Fibroblast of the aortic adventitia (primary cell): ENCODE data around the gene BPIFB1. TPM values are rescaled to one million over a fixed set of nuclear protein-coding genes. Genes with fewer than 3 reads are reported as not detected.

Experiments used
- DNase-seq: peaks from one replicate; pipeline ENCODE4 v3.0.0-alpha.2; 2010; ENCODE audit warnings: low read depth
- H3K4me3 ChIP-seq: 2 replicates; pipeline ENCODE4 v1.5.1; 2011; ENCODE audit warnings: low read depth, mild to moderate bottlenecking, control low read depth, low read length, moderate library complexity
- CTCF ChIP-seq: IDR thresholded peaks from 2 replicates; pipeline ENCODE4 v1.5.1; 2011; ENCODE audit warnings: mild to moderate bottlenecking, low read length, control low read depth, inconsistent platforms; ENCODE audit not compliant: insufficient read depth
- total RNA-seq: library from RNA; depleted of rRNA; stranded (reverse); fragments of >200 nt; gene quantifications from 2 replicates; pipeline ENCODE4 v1.2.3, GENCODE V29; 2012; ENCODE audit warnings: low replicate concordance

BPIFB1 gene
- total RNA-seq, 1 donor = not detected

DNA sequence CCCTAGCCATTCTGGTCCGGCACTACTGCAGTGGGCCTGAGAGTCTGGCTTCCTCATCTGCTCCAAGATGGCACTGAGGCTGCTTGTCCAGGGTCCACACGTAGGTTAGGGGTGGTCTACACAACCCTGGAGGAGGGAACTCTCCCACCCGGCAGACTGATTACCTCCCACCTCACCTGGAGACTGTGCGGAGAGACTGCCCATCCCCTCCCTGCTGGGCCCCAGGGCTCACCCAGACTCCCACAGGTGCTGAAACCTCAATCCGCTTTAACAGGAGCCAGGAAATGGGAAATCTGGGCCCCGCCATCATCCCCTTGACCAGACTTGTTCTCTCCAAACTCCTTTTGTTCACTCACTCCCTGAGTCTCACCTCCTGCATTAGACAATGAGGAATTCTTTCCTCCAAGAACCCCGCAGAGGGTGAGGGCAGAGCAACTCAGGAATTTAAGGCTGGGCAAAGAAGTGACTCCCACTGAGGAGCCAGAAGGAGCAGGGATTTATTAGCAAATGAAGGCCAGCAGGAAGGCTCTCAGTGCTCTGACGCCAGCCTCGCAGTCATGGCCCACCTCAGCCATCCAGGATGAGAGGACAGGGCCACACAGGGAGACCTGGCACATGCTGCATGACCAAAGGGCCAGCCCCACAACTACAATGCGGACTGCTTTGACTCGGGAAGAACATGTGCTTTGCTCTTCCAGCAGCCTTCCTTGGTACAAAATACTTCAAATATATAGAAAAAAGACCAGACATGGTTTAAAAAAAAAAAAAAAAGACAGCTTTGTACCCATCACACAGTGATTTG is 65.3 kb downstream of the BPIFB1 start:
- H3K4me3 ChIP-seq = no peak overlapping the region
- no peak for DNase-seq
- no peak for TF ChIP-seq CTCF

DNA sequence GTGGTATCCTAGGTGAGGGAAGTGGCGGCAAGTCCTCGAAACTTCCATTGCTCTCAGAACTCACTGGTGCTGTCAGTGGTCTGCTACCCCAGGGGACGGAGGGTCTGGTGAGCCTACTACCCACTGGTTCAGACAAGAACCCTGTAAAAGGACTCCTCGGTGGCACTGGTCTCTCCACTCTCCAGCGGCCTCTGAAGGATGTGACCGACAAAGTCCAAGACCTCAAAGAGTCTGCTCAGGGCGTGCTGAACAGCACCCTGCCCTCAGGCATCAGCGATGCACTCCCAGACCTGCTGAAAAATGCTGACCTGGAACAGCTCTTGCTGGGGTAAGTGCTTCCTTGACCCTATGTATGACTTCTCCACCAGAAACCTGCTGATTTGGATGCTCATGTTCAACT is 66.5 kb downstream of the BPIFB1 start:
- no peak overlapping the region for H3K4me3 ChIP-seq
- no peak for TF ChIP-seq CTCF
- DNase-seq = no peak

GRCh38 chr20:33351696-33352095 is 68.7 kb downstream of the BPIFB1 start:
- H3K4me3 ChIP-seq = no peak overlapping the region
- no peak for TF ChIP-seq CTCF
- DNase-seq = no peak

DNA sequence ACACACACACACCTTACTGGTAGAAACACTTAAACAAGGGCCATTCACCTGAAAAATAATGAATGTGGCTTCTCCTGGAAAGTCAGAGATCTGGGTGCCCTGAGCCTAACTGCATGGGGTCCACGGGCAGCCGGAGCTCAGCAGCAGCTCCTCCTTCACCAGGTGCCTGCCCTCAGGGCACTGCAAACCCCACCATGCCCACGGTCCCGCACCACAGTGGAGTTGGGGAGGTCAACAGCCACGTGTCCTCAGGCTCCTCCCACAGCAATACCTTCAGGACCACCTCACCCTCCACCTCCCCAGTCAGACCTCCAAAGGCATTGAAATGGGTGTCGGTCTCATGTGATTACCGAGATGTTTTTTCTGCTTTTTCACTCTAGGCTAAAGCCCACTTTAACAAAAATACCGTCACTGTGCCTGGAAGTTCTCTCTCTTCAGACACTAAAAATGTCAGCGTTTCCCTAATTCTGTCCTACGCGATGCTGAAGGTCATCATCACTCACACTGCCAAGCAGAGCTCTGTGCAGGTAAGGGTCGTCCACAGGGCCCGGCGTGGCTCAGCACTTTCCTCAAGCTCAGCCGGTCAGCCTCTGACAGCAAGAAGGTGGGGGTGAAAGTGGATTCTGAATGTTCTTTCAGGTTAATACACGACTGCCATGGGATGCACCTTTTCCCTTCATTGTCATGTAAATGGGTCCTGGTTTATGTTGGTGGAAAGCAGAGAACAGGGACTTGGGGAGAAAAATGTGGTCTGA is 69.4 kb downstream of the BPIFB1 start:
- no peak for DNase-seq
- TF ChIP-seq CTCF = no peak
- H3K4me3 ChIP-seq = no peak overlapping the region

- TF ChIP-seq CTCF = no peak
- no peak for DNase-seq
- no peak overlapping the region for H3K4me3 ChIP-seq
Measured at GRCh38 chr20:33353013-33353402, 70.0 kb downstream of the BPIFB1 start.

Other genes starting within 250 kb of the BPIFB1 start
- gene BPIFB3, start 229.3 kb upstream of the BPIFB1 start, total RNA-seq = not detected in 2 replicates
- not detected in 2 replicates for gene BPIFB4, start 203.6 kb upstream of the BPIFB1 start, total RNA-seq
- gene BPIFA2, start 115.1 kb upstream of the BPIFB1 start, total RNA-seq = not detected in 2 replicates
- gene BPIFA3, start 65.9 kb upstream of the BPIFB1 start, total RNA-seq = not detected in 2 replicates
- gene BPIFA1, start 47.2 kb upstream of the BPIFB1 start, total RNA-seq = not detected in 2 replicates
- gene CDK5RAP1, start 118.3 kb downstream of the BPIFB1 start, total RNA-seq = 14.8 and 17.7 TPM in 2 replicates
- gene SNTA1, start 160.5 kb downstream of the BPIFB1 start, total RNA-seq = 25.7 and 28.6 TPM in 2 replicates
- gene CBFA2T2, start 206.9 kb downstream of the BPIFB1 start, total RNA-seq = 7.6 and 11.7 TPM in 2 replicates